Measurements from ENCODE around the gene IQUB.

DNA sequence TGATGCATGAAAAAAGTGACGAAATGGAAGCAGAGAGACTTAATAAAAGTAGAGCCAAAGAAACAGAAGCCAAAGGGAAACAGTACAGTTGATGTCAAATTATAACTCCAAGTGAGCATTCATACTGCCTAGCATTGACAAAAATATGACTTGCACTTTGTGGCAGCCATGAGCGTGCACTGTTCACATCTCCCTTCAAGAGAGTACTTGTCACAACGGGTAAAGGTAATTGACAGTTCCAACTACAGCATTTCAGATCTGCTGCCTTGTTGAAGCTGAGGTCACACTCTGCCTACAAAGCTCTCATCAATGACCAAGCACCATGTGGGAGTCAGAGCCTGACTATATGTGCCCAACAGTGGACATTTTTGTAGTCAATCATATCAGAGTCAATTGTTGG lies 54.3 kb downstream of the IQUB start:
- TF ChIP-seq, protein P1, sequence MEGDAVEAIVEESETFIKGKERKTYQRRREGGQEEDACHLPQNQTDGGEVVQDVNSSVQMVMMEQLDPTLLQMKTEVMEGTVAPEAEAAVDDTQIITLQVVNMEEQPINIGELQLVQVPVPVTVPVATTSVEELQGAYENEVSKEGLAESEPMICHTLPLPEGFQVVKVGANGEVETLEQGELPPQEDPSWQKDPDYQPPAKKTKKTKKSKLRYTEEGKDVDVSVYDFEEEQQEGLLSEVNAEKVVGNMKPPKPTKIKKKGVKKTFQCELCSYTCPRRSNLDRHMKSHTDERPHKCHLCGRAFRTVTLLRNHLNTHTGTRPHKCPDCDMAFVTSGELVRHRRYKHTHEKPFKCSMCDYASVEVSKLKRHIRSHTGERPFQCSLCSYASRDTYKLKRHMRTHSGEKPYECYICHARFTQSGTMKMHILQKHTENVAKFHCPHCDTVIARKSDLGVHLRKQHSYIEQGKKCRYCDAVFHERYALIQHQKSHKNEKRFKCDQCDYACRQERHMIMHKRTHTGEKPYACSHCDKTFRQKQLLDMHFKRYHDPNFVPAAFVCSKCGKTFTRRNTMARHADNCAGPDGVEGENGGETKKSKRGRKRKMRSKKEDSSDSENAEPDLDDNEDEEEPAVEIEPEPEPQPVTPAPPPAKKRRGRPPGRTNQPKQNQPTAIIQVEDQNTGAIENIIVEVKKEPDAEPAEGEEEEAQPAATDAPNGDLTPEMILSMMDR (conservative IDR thresholded peaks at IDR 0.05), result no peak
- TF ChIP-seq EZH2 (IDR thresholded peaks at IDR 0.05; ENCODE audit: low read depth), result no peak
